Choroid plexus epithelial cell (primary cell): ENCODE measurements around the gene KCTD5.

ENCODE experiments used
- DNase-seq: peaks from one replicate; pipeline ENCODE4 v3.0.0-alpha.2; 2010; ENCODE audit warnings: low read depth
- H3K4me3 ChIP-seq: 2 replicates; pipeline ENCODE4 v1.5.1; 2011; ENCODE audit warnings: low read depth, mild to moderate bottlenecking, control low read depth, low read length, moderate library complexity
- TF ChIP-seq, protein P1 (sequence below): conservative IDR thresholded peaks from 2 replicates; pipeline ENCODE4 v1.5.1; 2011; ENCODE audit warnings: low read depth, mild to moderate bottlenecking, control low read depth, inconsistent platforms, low read length, moderate library complexity

Gene KCTD5

DNA sequence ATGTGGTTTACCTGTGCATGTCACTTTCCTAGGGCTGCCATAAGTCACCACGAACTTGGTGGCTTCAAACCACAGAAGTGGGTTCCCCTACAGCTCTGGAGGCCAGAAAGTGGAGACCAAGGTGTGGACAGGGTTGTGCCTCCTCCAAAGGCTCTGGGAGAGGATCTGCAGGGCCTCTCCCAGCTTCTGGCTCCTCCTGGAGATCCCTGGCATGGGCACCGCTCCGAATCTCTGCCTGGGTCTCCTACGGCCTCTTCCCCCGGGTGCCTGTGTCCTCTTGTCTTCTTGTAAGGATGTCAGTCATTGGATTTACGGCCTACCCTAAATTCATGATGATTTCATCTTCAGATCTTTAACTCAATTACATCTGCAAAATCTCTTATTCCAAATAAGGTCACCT is 67.6 kb downstream of the KCTD5 start:
- no peak overlapping the region for H3K4me3 ChIP-seq
- no peak for DNase-seq
- TF ChIP-seq, protein P1, sequence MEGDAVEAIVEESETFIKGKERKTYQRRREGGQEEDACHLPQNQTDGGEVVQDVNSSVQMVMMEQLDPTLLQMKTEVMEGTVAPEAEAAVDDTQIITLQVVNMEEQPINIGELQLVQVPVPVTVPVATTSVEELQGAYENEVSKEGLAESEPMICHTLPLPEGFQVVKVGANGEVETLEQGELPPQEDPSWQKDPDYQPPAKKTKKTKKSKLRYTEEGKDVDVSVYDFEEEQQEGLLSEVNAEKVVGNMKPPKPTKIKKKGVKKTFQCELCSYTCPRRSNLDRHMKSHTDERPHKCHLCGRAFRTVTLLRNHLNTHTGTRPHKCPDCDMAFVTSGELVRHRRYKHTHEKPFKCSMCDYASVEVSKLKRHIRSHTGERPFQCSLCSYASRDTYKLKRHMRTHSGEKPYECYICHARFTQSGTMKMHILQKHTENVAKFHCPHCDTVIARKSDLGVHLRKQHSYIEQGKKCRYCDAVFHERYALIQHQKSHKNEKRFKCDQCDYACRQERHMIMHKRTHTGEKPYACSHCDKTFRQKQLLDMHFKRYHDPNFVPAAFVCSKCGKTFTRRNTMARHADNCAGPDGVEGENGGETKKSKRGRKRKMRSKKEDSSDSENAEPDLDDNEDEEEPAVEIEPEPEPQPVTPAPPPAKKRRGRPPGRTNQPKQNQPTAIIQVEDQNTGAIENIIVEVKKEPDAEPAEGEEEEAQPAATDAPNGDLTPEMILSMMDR = no peak

DNA sequence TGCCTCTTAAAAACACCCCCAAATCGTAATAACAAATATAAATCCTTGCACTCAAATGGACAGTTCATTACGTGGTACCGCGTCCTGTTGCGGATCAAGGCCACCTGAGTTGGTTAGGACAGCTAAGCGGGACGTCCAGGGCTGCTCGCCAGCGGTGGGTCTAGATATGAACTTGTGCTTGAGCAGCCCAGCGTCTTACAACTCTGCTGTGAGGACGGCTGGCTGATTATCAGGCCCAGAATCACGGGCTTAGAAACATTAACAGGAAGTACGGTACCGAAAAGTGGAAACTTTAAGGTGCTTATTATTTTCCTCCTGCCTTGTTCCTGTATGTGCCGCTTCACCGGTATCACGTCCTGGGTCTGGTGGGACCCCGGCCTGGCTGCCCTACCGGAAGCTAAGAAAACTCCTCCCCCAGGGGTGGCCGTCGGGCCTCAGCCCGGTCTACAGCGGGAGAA is 69.3 kb downstream of the KCTD5 start:
- TF ChIP-seq, protein P1 = no peak

DNA sequence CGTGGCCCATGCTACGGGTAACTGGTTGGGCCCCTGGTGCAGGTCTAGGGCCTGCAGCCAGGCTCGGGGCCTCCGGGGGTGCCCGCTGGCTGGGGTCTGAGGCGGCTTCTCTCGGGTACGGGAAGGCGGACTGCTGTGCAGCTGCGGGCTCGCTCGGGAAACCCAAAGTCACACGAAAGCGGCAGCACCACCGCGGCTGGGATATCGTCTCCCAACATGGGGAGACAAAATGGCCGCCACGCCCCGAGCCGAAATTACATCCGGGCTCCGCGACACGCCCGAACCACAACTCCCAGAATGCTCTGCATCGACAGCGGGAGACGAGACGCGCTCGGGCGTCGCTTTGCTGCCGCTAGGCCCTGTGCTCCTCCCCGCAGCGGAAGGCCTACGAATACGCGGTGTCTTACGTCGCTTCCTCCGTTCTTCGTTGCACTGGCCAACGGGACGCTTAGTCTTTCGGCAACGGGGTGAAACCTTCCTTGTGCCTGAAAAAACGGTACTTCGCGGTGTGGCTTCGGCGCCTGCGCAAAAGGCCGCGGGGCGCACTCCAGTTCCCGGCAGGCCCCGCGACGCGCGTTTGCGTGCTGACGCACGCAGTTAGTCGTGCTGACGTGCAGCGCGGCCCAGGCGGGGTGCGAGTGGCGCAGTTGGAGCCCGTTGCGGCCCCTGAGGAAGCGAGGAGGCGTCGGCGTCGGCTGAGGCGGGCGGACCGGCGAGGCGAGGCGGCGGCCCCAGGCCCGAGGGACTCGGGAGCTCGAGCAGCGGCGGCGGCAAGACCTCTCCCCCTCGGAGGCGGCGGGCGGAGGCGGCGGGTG is 69.9 kb downstream of the KCTD5 start, which contains the start of gene SRRM2:
TSS of gene SRRM2 (plus strand) at position 604 of the 815 bp plus-strand sequence. CDS start 3,727 bp downstream, outside the sequence.
- TF ChIP-seq, protein P1 = no peak
- peak within 1 kb of the TSS; percentile 92 for H3K4me3 ChIP-seq
- DNase-seq = peak; percentile 97

More for the DNA sequence above, 69.3 kb downstream of the KCTD5 start:
- peak overlapping the region; percentile 92 for H3K4me3 ChIP-seq
- no peak for DNase-seq

DNA sequence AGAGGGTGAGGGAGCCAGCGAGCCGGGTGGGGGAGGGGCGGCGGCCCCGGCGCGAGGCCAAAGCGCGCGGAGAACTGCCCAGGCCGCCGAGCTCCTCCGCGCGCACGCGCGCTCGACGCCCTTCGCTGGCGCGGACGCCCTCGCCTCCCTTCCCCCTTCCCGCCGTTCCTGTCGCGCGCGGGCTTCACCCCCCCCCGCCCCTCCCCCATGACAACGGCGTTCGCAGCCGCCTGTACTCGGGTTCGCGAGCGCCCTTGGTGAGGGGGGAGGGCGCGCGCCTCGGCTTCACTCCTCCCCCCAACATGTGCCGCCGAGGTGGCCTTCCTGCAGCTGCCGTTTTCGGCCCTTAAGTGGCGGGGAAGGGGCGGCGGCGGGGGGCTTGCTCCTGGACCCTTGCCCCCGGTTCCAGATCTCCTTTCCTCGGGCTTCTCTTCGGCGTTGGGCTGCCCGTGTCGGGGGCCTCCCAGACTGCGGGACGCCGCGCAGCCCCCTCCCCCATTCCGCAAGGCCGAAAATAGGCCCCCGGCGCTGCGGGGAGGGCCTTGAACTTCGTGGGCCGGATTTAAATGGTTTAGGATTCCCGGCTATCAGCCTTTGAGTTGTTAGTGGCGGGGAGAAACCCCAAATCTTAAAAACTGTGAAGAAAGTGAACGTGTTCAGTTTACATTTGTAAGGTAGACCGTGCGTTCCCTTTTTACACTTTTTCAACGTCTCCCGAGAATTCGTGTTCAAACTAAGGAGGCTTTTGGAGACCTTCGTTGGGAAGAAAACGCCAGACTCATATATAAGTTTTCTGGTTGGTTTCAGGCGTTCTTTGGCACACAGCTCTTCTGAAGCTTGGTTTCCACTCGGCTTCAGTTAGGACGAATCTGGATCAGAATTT is 70.8 kb downstream of the KCTD5 start:
- TF ChIP-seq, protein P1 = no peak
- peak; percentile 79 for DNase-seq
- peak overlapping the region; percentile 92 for H3K4me3 ChIP-seq

DNA sequence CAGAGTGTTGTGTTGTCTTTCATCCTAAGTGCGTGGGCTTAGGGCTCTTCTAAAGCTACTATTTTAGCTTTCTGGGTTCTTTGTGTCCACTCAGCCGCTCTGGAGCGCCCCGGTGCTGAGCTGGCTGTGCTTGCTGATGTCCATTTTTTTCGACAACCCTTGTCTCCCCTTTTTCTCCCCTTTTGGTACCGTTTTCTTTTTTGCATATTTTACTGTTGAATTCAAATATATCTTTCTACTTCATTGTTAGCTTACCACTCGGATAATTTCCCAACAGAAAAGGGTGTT is 71.4 kb downstream of the KCTD5 start:
- TF ChIP-seq, protein P1 = no peak
- peak; percentile 33 for DNase-seq
- H3K4me3 ChIP-seq = peak overlapping the region; percentile 92

DNA sequence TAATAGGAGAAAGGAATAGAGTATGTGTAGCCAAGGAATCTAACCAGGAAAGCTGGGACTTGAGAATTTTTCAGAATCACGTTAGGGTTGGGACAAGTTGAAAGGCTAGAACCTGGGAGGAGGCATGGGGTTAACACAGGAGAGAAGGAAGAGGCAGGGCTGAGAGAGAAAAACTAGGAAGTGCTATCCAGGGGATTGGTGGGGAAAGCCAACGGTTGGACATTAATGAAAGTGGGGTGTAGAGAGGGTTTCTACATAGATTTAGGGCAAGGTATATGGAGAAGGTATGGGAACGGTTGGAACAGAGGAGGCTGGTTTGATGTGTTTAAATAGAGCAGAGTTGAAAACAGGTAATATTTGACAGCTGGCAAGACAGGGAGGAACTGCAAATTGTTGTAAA is 72.8 kb downstream of the KCTD5 start:
- peak overlapping the region; percentile 92 for H3K4me3 ChIP-seq
- TF ChIP-seq, protein P1 = no peak
- no peak for DNase-seq
